Measurements from ENCODE around the gene TNNT2. TPM values are rescaled to one million over a fixed set of nuclear protein-coding genes. Genes with fewer than 3 reads are reported as not detected.

Gene TNNT2
- total and polyA plus RNA-seq, 7 donors, result 0.52 to 26.6 (median 5.7) TPM

GRCh38 chr1:201318504-201319340 is 58.8 kb downstream of the TNNT2 start:
- 81 to 89% (median 82%) methylated on average over 15 of the region's 15 CpGs for WGBS, 3 donors
- intact Hi-C loops (cut with DNase I), result no loop called here

GRCh38 chr1:201317551-201317950 is 59.9 kb downstream of the TNNT2 start:
- DNase-seq (no peak), ATAC-seq (no peak)
- intact Hi-C loops (cut with DNase I), result no loop called here
- 74 to 82% (median 79%) methylated on average over 13 of the region's 13 CpGs for WGBS, 3 donors
- Histone ChIP-seq H3K4me3 (no peak overlapping the region), H3K9me3 (no peaks in the 10 kb centered on the region), H3K27me3 (ENCODE audit: insufficient read depth in 3 of 3, low read length in 2 of 3) (peaks cover 0 to 8% (median 0%) of the 10 kb centered on the region in 3 donors), H3K4me1 (no peaks in the 10 kb centered on the region), H3K27ac (no peak overlapping the region), H3K36me3 (ENCODE audit: insufficient read depth in 1 of 2, low read depth in 1 of 2) (no peaks in the 10 kb centered on the region)
- TF ChIP-seq CTCF (IDR thresholded peaks at IDR 0.05), result no peak

More at GRCh38 chr1:201318504-201319340, 58.8 kb downstream of the TNNT2 start:
- H3K4me1 ChIP-seq, result no peaks in the 10 kb centered on the region
- no peaks in the 10 kb centered on the region for H3K9me3 ChIP-seq
- H3K27me3 ChIP-seq (ENCODE audit: insufficient read depth in 3 of 3, low read length in 2 of 3), result peaks cover 0 to 3% (median 0%) of the 10 kb centered on the region in 3 donors
- H3K36me3 ChIP-seq (ENCODE audit: insufficient read depth in 1 of 2, low read depth in 1 of 2), result no peaks in the 10 kb centered on the region
- H3K4me3 ChIP-seq, result no peak overlapping the region
- TF ChIP-seq CTCF (IDR thresholded peaks at IDR 0.05), result no peak
- DNase-seq (no peak), ATAC-seq (no peak)
- no peak overlapping the region for H3K27ac ChIP-seq

- Histone ChIP-seq H3K27me3 (ENCODE audit: insufficient read depth in 3 of 3, low read length in 2 of 3) (peaks cover 0 to 8% (median 0%) of the 10 kb centered on the region in 3 donors), H3K4me3 (no peak overlapping the region), H3K36me3 (ENCODE audit: insufficient read depth in 1 of 2, low read depth in 1 of 2) (no peaks in the 10 kb centered on the region), H3K9me3 (no peaks in the 10 kb centered on the region), H3K4me1 (no peaks in the 10 kb centered on the region), H3K27ac (no peak overlapping the region)
- intact Hi-C loops (cut with DNase I), result no loop called here
- TF ChIP-seq CTCF (IDR thresholded peaks at IDR 0.05), result no peak
- 97 to 98% (median 97%) methylated on average over 5 of the region's 5 CpGs for whole genome bisulfite sequencing, 3 donors
- no peak for DNase-seq
- no peak for ATAC-seq
These were observed 60.9 kb downstream of the TNNT2 start for GRCh38 chr1:201316556-201316955.

DNA sequence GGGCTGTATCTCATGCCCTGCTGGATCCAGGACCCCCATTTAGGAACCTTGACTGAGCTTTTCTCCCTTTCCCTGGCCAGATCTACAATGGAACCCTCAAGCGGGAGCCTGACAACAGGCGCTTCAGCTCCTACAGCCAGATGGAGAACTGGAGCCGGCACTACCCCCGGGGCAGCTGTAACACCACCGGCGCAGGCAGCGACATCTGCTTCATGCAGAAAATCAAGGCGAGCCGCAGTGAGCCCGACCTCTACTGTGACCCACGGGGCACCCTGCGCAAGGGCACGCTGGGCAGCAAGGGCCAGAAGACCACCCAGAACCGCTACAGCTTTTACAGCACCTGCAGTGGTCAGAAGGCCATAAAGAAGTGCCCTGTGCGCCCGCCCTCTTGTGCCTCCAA is 64.4 kb downstream of the TNNT2 start:
- H3K27me3 ChIP-seq (ENCODE audit: insufficient read depth in 3 of 3, low read length in 2 of 3), result peaks cover 0 to 12% (median 0%) of the 10 kb centered on the region in 3 donors
- TF ChIP-seq CTCF (IDR thresholded peaks at IDR 0.05), result no peak
- 51 to 69% (median 58%) methylated on average over 16 of the region's 16 CpGs for WGBS, 3 donors
- H3K4me3 ChIP-seq, result no peak overlapping the region
- intact Hi-C loops (cut with DNase I), result no loop called here
- no peaks in the 10 kb centered on the region for H3K36me3 ChIP-seq (ENCODE audit: insufficient read depth in 1 of 2, low read depth in 1 of 2)
- DNase-seq (no peak), ATAC-seq (no peak)
- H3K27ac ChIP-seq, result no peak overlapping the region
- no peaks in the 10 kb centered on the region for H3K9me3 ChIP-seq
- H3K4me1 ChIP-seq, result peaks cover 6% of the 10 kb centered on the region
